Measurements from ENCODE around the gene CDCA5. TPM values are rescaled to one million over a fixed set of nuclear protein-coding genes. Genes with fewer than 3 reads are reported as not detected.

CDCA5 gene
- total RNA-seq, 1 donor from 2014 or later = 2.6 TPM

DNA sequence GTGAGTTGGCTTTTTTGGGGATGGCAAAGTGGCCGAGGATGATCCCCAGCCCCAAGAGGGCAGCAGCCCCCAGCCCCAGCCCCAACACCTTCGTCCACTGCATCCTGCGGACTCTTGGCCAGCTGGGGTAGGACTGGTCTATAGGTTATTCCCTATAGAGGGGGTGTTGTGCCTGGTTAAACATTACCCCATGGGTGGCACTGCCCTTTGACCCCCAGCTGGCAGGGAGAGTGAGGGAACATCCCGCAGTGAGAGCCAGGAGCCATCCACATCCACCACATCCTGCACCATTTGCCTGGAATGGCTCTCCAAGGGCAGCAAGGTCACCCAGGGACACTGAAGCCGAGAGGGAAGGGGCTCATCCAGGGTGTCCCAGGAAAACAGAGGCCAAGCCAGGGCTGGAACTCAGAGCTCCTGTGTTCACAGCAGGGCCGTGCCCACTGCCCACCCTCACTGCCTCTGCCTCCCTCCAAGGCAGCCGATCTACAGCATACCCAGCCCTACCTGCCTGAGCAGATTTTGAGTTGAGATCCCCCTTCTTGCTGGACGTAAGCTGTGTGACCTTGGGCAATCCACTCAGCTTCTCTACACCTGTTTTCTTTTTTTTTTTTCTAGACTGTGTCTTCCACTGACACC, 25.3 kb downstream of the CDCA5 start, which contains the start of gene NAALADL1:
Gene NAALADL1 (minus strand): TSS at position 135 of the 636 bp plus-strand sequence. CDS start 32 bp downstream, at position 103.
- no peak for DNase-seq
- Mint-ChIP-seq H3K36me3 (ENCODE audit: low read depth) (no peaks in the 10 kb centered on the region), H3K27ac (no peak within 1 kb of the TSS), H3K4me3 (no peak within 1 kb of the TSS), H3K27me3 (peaks cover 1% of the 10 kb centered on the region), H3K4me1 (peaks cover 12% of the 10 kb centered on the region), H3K9me3 (no peaks in the 10 kb centered on the region)
- TF ChIP-seq, protein P1, sequence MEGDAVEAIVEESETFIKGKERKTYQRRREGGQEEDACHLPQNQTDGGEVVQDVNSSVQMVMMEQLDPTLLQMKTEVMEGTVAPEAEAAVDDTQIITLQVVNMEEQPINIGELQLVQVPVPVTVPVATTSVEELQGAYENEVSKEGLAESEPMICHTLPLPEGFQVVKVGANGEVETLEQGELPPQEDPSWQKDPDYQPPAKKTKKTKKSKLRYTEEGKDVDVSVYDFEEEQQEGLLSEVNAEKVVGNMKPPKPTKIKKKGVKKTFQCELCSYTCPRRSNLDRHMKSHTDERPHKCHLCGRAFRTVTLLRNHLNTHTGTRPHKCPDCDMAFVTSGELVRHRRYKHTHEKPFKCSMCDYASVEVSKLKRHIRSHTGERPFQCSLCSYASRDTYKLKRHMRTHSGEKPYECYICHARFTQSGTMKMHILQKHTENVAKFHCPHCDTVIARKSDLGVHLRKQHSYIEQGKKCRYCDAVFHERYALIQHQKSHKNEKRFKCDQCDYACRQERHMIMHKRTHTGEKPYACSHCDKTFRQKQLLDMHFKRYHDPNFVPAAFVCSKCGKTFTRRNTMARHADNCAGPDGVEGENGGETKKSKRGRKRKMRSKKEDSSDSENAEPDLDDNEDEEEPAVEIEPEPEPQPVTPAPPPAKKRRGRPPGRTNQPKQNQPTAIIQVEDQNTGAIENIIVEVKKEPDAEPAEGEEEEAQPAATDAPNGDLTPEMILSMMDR (IDR thresholded peaks at IDR 0.05) = no peak
- CTCF ChIA-PET = no interaction called here
- no peak for ATAC-seq (ENCODE audit: low read depth)
- intact Hi-C loops (cut with micrococcal nuclease) = no loop called here
- POLR2A ChIA-PET = no interaction called here

DNA sequence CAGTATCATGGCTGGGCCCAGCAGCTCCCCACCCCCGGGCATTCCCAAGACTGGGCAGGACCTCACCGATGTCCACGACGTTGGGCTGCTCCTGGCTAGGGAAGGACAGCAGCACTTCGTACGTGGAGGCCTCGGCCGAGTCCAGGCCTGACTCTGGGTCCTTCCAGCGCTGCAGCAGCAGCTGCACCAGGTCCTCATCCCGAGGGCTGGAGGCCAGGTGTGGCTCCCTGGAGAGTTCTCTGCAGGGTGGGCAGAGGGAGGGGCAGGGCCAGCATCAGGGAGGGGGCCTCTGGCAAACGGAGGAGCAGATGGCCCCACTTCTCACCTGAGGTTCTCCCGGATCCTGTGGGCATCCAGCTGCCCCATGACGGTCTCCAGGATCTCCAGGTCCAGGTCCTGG, 25.8 kb downstream of the CDCA5 start:
- CTCF ChIA-PET = no interaction called here
- ATAC-seq (ENCODE audit: low read depth) = no peak
- intact Hi-C loops (cut with micrococcal nuclease) = no loop called here

DNA sequence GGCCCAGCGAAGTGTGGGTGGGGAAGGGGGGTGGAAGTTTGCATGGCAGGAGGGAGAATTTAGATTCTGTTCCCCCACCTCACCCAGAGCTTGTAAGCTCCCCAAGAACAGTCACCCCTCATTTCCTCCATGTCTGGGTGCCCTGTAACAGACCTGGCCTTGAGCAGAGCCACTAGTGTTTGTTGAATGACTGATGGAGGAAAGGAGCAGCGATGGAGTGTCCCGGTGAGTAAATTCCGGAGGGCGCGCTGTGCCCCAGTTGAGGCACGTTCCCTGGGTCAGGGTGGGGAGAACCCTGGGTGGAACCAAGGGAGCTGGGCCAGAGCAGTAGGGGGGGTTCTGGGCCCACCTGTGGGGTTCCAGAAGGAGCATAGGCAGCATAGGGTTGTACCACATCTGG, 26.3 kb downstream of the CDCA5 start:
- no peaks in the 10 kb centered on the region for H3K9me3 Mint-ChIP-seq
- no peak overlapping the region for H3K4me3 Mint-ChIP-seq
- H3K27ac Mint-ChIP-seq = no peak overlapping the region
- TF ChIP-seq, protein P1 (IDR thresholded peaks at IDR 0.05) = no peak
- H3K36me3 Mint-ChIP-seq (ENCODE audit: low read depth) = no peaks in the 10 kb centered on the region
- CTCF ChIA-PET = no interaction called here
- no peak for ATAC-seq (ENCODE audit: low read depth)
- DNase-seq = no peak
- peaks cover 1% of the 10 kb centered on the region for H3K27me3 Mint-ChIP-seq
- intact Hi-C loops (cut with micrococcal nuclease) = no loop called here
- peaks cover 17% of the 10 kb centered on the region for H3K4me1 Mint-ChIP-seq
- POLR2A ChIA-PET = no interaction called here

More for the DNA sequence above, 25.8 kb downstream of the CDCA5 start:
- H3K4me1 Mint-ChIP-seq = peaks cover 17% of the 10 kb centered on the region
- POLR2A ChIA-PET = no interaction called here
- H3K9me3 Mint-ChIP-seq = no peaks in the 10 kb centered on the region
- DNase-seq = no peak
- H3K4me3 Mint-ChIP-seq = no peak overlapping the region
- TF ChIP-seq, protein P1 (IDR thresholded peaks at IDR 0.05) = no peak
- peaks cover 1% of the 10 kb centered on the region for H3K27me3 Mint-ChIP-seq
- no peak overlapping the region for H3K27ac Mint-ChIP-seq
- no peaks in the 10 kb centered on the region for H3K36me3 Mint-ChIP-seq (ENCODE audit: low read depth)

DNA sequence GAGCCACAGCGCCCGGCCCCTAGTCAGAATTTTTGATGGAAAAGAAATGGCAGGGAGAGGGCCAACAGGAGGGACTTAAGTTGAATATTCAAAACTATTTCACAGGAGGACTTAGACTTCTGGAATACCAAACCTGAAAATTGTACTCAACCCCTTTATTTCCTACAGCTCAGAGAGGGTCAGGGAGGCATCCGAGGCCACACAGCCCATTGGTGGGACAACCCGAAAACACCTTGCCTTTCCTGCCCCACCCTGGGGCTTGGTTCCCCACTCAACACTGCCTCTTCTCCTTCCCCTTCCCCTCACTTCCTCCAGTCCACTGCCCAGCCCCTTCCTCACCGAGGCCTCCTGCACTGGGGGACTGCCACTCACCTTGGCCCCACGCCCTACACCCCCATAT, 26.8 kb downstream of the CDCA5 start:
- H3K4me3 Mint-ChIP-seq = no peak overlapping the region
- ChIA-PET POLR2A (no interaction called here), CTCF (no interaction called here)
- H3K36me3 Mint-ChIP-seq (ENCODE audit: low read depth) = no peaks in the 10 kb centered on the region
- peaks cover 17% of the 10 kb centered on the region for H3K4me1 Mint-ChIP-seq
- H3K27ac Mint-ChIP-seq = no peak overlapping the region
- intact Hi-C loops (cut with micrococcal nuclease) = no loop called here
- TF ChIP-seq, protein P1 (IDR thresholded peaks at IDR 0.05) = no peak
- peaks cover 1% of the 10 kb centered on the region for H3K27me3 Mint-ChIP-seq
- ATAC-seq (ENCODE audit: low read depth) (no peak), DNase-seq (no peak)
- H3K9me3 Mint-ChIP-seq = no peaks in the 10 kb centered on the region

DNA sequence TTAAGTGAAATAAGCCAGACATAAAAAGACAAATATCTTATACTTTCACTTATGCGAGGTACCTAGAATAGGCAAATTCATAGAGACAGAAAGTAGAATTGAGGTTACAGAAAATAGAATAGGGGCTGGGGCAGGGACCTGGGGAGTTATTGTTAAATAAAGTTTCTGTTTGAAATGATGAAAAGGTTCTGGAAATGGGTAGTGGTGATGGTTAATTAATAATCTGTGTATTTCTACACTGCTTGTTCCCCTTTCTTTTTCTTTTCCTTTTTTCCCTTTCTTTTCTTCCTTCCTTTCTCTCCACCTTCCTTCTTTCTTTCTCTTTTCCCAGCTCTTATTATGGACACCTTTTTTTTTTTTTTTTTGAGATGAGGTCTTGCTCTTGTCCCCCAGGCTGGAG, 28.3 kb downstream of the CDCA5 start:
- ATAC-seq (ENCODE audit: low read depth) (no peak), DNase-seq (no peak)
- no peaks in the 10 kb centered on the region for H3K27me3 Mint-ChIP-seq
- no peak overlapping the region for H3K4me3 Mint-ChIP-seq
- no peaks in the 10 kb centered on the region for H3K36me3 Mint-ChIP-seq (ENCODE audit: low read depth)
- no peak overlapping the region for H3K27ac Mint-ChIP-seq
- H3K4me1 Mint-ChIP-seq = peaks cover 17% of the 10 kb centered on the region
- intact Hi-C loops (cut with micrococcal nuclease) = no loop called here
- POLR2A ChIA-PET = no interaction called here
- CTCF ChIA-PET = no interaction called here
- no peaks in the 10 kb centered on the region for H3K9me3 Mint-ChIP-seq
- TF ChIP-seq, protein P1 (IDR thresholded peaks at IDR 0.05) = no peak
